MCF 10A (cell line): ENCODE results near the gene DPH7. TPM values are rescaled to one million over a fixed set of nuclear protein-coding genes. Genes with fewer than 3 reads are reported as not detected.
A peak's percentile ranks its signal among the peaks of the same experiment; 100 is the strongest.
"Not testable (repeated sequence)": the region's sequence is repeated elsewhere in the genome, so short reads cannot be mapped to it uniquely, and the experiment has no call there.

Experiments used
- BruUV-seq: library from RNA; stranded (reverse); fragments of 400-500 nt; replicated peaks from 2 replicates; lab custom pipeline; 2021; lab: Mats Ljungman, UMichigan
- CTCF ChIA-PET: fragments of 300-600 bp; sonication (Branson Sonifier 250); formaldehyde crosslinking; extraction: SDS; loops from one replicate; lab custom pipeline; 2021; ENCODE audit warnings: antibody characterized with exemption, inconsistent platforms; lab: Yijun Ruan, JAX
- POLR2A ChIA-PET: fragments of 300-600, 350-650 bp; sonication (Branson Sonifier 250); formaldehyde crosslinking; extraction: SDS; loops from one replicate; lab custom pipeline; 2020; ENCODE audit warnings: antibody characterized with exemption, inconsistent platforms; lab: Yijun Ruan, JAX
- DNase-seq: peaks from one replicate; pipeline ENCODE4 v3.0.0-alpha.2; 2018; ENCODE audit not compliant: unreplicated experiment
- H3K27ac Mint-ChIP-seq: one replicate; pipeline ENCODE4 v1.8.0; 2022; ENCODE audit warnings: mild to moderate bottlenecking, low read depth, mixed read lengths; ENCODE audit not compliant: unreplicated experiment
- H3K27me3 Mint-ChIP-seq: one replicate; pipeline ENCODE4 v1.8.0; 2022; ENCODE audit warnings: mixed read lengths; ENCODE audit not compliant: insufficient read depth, unreplicated experiment
- H3K36me3 Mint-ChIP-seq: one replicate; pipeline ENCODE4 v1.8.0; 2022; ENCODE audit warnings: mild to moderate bottlenecking, moderate library complexity, mixed read lengths; ENCODE audit not compliant: insufficient read depth, unreplicated experiment
- H3K4me1 Mint-ChIP-seq: one replicate; pipeline ENCODE4 v1.8.0; 2022; ENCODE audit warnings: mixed read lengths; ENCODE audit not compliant: insufficient read depth, unreplicated experiment
- H3K4me3 Mint-ChIP-seq: one replicate; pipeline ENCODE4 v1.8.0; 2022; ENCODE audit warnings: mild to moderate bottlenecking, moderate library complexity, mixed read lengths; ENCODE audit not compliant: unreplicated experiment
- H3K9me3 Mint-ChIP-seq: one replicate; pipeline ENCODE4 v1.8.0; 2022; ENCODE audit warnings: mixed read lengths; ENCODE audit not compliant: unreplicated experiment
- CTCF ChIP-seq: fragments of 200-600 bp; IDR thresholded peaks from one replicate; pipeline ENCODE4 v1.8.0; 2022; ENCODE audit warnings: antibody characterized with exemption, mild to moderate bottlenecking; ENCODE audit not compliant: unreplicated experiment
- intact Hi-C: fragments of 100-400 bp; cut with micrococcal nuclease; formaldehyde crosslinking; loops from 2 replicates; pipeline ENCODE4 v1.14.1; 2022
- total RNA-seq: library from RNA; stranded (reverse); gene quantifications from 2 replicates; pipeline ENCODE4 v1.2.3, GENCODE V29; 2022

Gene DPH7
- total RNA-seq, 1 experiment from 2014 or later = 46.4 TPM

DNA sequence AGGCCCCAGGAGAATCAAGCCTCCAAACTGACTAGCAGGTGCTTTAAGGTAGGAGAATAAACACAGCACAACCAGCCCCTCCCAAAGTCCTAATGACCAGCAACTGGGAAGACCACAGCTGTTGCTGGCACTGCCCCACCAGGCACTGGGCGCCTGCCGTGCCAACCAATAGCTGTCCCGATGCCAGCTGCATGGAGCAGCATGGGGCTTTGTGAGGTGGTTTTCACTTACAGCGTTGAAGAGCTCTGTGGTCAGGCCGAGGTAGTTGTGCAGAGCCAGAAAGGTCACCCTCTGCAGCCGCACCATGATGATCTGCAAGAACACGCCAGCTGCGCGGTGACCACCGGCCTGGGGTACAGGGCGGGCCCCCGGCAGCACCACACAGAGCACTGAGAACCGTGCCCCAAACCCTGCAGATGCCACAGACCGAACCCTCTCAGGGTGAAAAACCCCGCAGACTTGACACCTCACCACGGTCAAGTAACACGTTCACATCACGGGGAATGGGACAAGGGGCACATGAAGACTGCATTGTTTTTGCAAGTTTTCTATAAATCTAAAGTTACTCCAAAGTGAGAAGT is 57.2 kb downstream of the DPH7 start:
- H3K4me3 Mint-ChIP-seq = no peak overlapping the region
- POLR2A ChIA-PET = interaction anchor here (0.6 kb wide), 1 partner anchor 212 kb away, joined by 3 read pairs; no protein-coding TSS in a partner anchor
- peaks cover 6% of the 10 kb centered on the region for H3K4me1 Mint-ChIP-seq
- CTCF ChIA-PET = interaction anchor here (0.5 to 1.9 kb wide), 2 partner anchors 14 to 235 kb away, joined by 3 to 6 read pairs; no protein-coding TSS in a partner anchor
- no peaks in the 10 kb centered on the region for H3K9me3 Mint-ChIP-seq
- H3K27me3 Mint-ChIP-seq = no peaks in the 10 kb centered on the region
- DNase-seq = no peak
- no peaks in the 10 kb centered on the region for H3K36me3 Mint-ChIP-seq
- no peak overlapping the region for H3K27ac Mint-ChIP-seq
- no TSS peak for BruUV-seq
- no peak for TF ChIP-seq CTCF
- intact Hi-C loops = loop anchor here (10.0 kb wide), 1 partner anchor 77 kb away; the partner anchor contains the start of gene ENTPD8

- H3K36me3 Mint-ChIP-seq = no peaks in the 10 kb centered on the region
- BruUV-seq = no TSS peak
- CTCF ChIA-PET = interaction anchor here (1.9 kb wide), 1 partner anchor 14 kb away, joined by 6 read pairs; no protein-coding TSS in a partner anchor
- H3K4me1 Mint-ChIP-seq = peaks cover 6% of the 10 kb centered on the region
- no peaks in the 10 kb centered on the region for H3K27me3 Mint-ChIP-seq
- no peak for DNase-seq
- no peaks in the 10 kb centered on the region for H3K9me3 Mint-ChIP-seq
- no peak for TF ChIP-seq CTCF
- no peak overlapping the region for H3K27ac Mint-ChIP-seq
- intact Hi-C loops = loop anchor here (10.0 kb wide), 1 partner anchor 76 kb away; the partner anchor contains the start of gene ENTPD8
- no peak overlapping the region for H3K4me3 Mint-ChIP-seq
- POLR2A ChIA-PET = interaction anchor here (0.7 kb wide), 1 partner anchor 62 kb away, joined by 4 read pairs; the partner anchor contains the start of gene NSMF
Measured at GRCh38 chr9:137520614-137521404, 57.9 kb downstream of the DPH7 start.

- CTCF ChIA-PET = no interaction called here
- H3K36me3 Mint-ChIP-seq = no peaks in the 10 kb centered on the region
Measured at GRCh38 chr9:137519553-137519952, 59.2 kb downstream of the DPH7 start.

GRCh38 chr9:137518661-137519459 is 59.9 kb downstream of the DPH7 start:
- BruUV-seq, H3K9me3 Mint-ChIP-seq, intact Hi-C loops, CTCF ChIA-PET, H3K36me3 Mint-ChIP-seq, H3K27me3 Mint-ChIP-seq, H3K27ac Mint-ChIP-seq, H3K4me3 Mint-ChIP-seq, H3K4me1 Mint-ChIP-seq, POLR2A ChIA-PET: not testable (repeated sequence)
- DNase-seq = peak; percentile 58

More at GRCh38 chr9:137519553-137519952, 59.2 kb downstream of the DPH7 start:
- BruUV-seq = no TSS peak
- no peaks in the 10 kb centered on the region for H3K9me3 Mint-ChIP-seq
- H3K27ac Mint-ChIP-seq = no peak overlapping the region
- POLR2A ChIA-PET = no interaction called here
- H3K4me1 Mint-ChIP-seq = no peaks in the 10 kb centered on the region
- H3K27me3 Mint-ChIP-seq = no peaks in the 10 kb centered on the region
- no peak overlapping the region for H3K4me3 Mint-ChIP-seq
- DNase-seq = no peak
- TF ChIP-seq CTCF = no peak
- intact Hi-C loops = no loop called here
